ENCODE results near the gene HSDL2.
"Not testable (repeated sequence)": the region's sequence is repeated elsewhere in the genome, so short reads cannot be mapped to it uniquely, and the experiment has no call there.

Gene HSDL2

GRCh38 chr9:112401175-112401815 lies 21.4 kb downstream of the HSDL2 start:
- DNase-seq = no peak

GRCh38 chr9:112403614-112404201 lies 23.8 kb downstream of the HSDL2 start:
- DNase-seq = no peak

GRCh38 chr9:112404508-112404932 lies 24.6 kb downstream of the HSDL2 start:
- DNase-seq = no peak

GRCh38 chr9:112408275-112408674 lies 28.4 kb downstream of the HSDL2 start:
- no peak for DNase-seq

- no peak for DNase-seq
Measured at GRCh38 chr9:112408819-112409218, 28.9 kb downstream of the HSDL2 start.

- no peak for DNase-seq
Measured at GRCh38 chr9:112409758-112410157, 29.9 kb downstream of the HSDL2 start.

GRCh38 chr9:112411626-112412027 lies 31.7 kb downstream of the HSDL2 start:
- DNase-seq = no peak

GRCh38 chr9:112413728-112414127 lies 33.8 kb downstream of the HSDL2 start:
- not testable (repeated sequence) for DNase-seq

GRCh38 chr9:112420208-112420607 lies 40.3 kb downstream of the HSDL2 start:
- DNase-seq = no peak

- DNase-seq = no peak
Measured at GRCh38 chr9:112421771-112422222, 41.9 kb downstream of the HSDL2 start.

GRCh38 chr9:112422417-112423148 lies 42.7 kb downstream of the HSDL2 start:
- no peak for DNase-seq

- no peak for DNase-seq
Measured at GRCh38 chr9:112430006-112430522, 50.2 kb downstream of the HSDL2 start.

GRCh38 chr9:112433499-112434392 lies 53.8 kb downstream of the HSDL2 start:
- no peak for DNase-seq

GRCh38 chr9:112434487-112434886 lies 54.6 kb downstream of the HSDL2 start:
- DNase-seq = no peak

GRCh38 chr9:112437406-112437805 lies 57.5 kb downstream of the HSDL2 start:
- no peak for DNase-seq

GRCh38 chr9:112439171-112439570 lies 59.3 kb downstream of the HSDL2 start:
- DNase-seq = no peak

- DNase-seq = no peak
Measured at GRCh38 chr9:112439825-112440224, 59.9 kb downstream of the HSDL2 start.

GRCh38 chr9:112443200-112443599 lies 63.3 kb downstream of the HSDL2 start:
- no peak for DNase-seq

- no peak for DNase-seq
Measured at GRCh38 chr9:112443636-112444035, 63.7 kb downstream of the HSDL2 start.

- no peak for DNase-seq
Measured at GRCh38 chr9:112445196-112445595, 65.3 kb downstream of the HSDL2 start.

- no peak for DNase-seq
Measured at GRCh38 chr9:112446080-112446479, 66.2 kb downstream of the HSDL2 start.

GRCh38 chr9:112446526-112446925 lies 66.6 kb downstream of the HSDL2 start:
- DNase-seq = no peak

GRCh38 chr9:112447283-112447761 lies 67.4 kb downstream of the HSDL2 start:
- no peak for DNase-seq

Data from activated CD4-positive, CD25-positive, alpha-beta regulatory T cell (primary cell).